CD4-positive, alpha-beta memory T cell (primary cell): ENCODE results near the gene SMTNL1. TPM values are rescaled to one million over a fixed set of nuclear protein-coding genes. Genes with fewer than 3 reads are reported as not detected.
A peak's percentile ranks its signal among the peaks of the same experiment; 100 is the strongest.

Experiments
- CTCF ChIA-PET: fragments of 350-600 bp; sonication (Branson Sonifier 250); formaldehyde crosslinking; loops from one replicate; lab custom pipeline; 2021; ENCODE audit warnings: inconsistent platforms; ENCODE audit not compliant: partially characterized antibody; lab: Charles Lee
- POLR2A ChIA-PET: fragments of 350-600 bp; sonication (Branson Sonifier 250); formaldehyde crosslinking; loops from one replicate; lab custom pipeline; 2021; ENCODE audit not compliant: partially characterized antibody; lab: Charles Lee
- DNase-seq, 5 donors: peaks; one replicate each; pipeline versions ENCODE4 v3.0.0 to v3.0.0-alpha.2; 2020 to 2022; ENCODE audit warnings: mixed read lengths in 1 of 5
- H3K27ac ChIP-seq: one replicate; pipeline ENCODE4 v1.7.0; 2013; ENCODE audit warnings: low read depth, low read length
- H3K27me3 ChIP-seq: 2 replicates; pipeline ENCODE4 v1.7.0; 2013; ENCODE audit warnings: mild to moderate bottlenecking, low read length, moderate library complexity; ENCODE audit not compliant: insufficient read depth
- H3K36me3 ChIP-seq: 2 replicates; pipeline ENCODE4 v1.7.0; 2013; ENCODE audit warnings: mild to moderate bottlenecking, low read length, moderate library complexity; ENCODE audit not compliant: insufficient read depth
- H3K4me1 ChIP-seq: 2 replicates; pipeline ENCODE4 v1.7.0; 2013; ENCODE audit warnings: mild to moderate bottlenecking, low read length, moderate library complexity; ENCODE audit not compliant: insufficient read depth
- H3K4me3 ChIP-seq, 2 donors: one replicate each; pipeline ENCODE4 v1.7.0; 2013; ENCODE audit warnings: low read length in 2 of 2, mild to moderate bottlenecking in 1 of 2
- H3K9me3 ChIP-seq, 2 donors: one replicate each; pipeline ENCODE4 v1.7.0; 2013; ENCODE audit warnings: low read length in 2 of 2, control low read depth in 1 of 2; ENCODE audit not compliant: control insufficient read depth in 1 of 2
- H3K27ac Mint-ChIP-seq, 7 donors: one replicate each; pipeline ENCODE4 v1.8.0; 2020 to 2021; ENCODE audit warnings: mixed read lengths in 7 of 7, mild to moderate bottlenecking in 6 of 7, inconsistent platforms in 3 of 7, moderate library complexity in 3 of 7
- H3K27me3 Mint-ChIP-seq, 2 donors: one replicate each; pipeline ENCODE4 v1.8.0; 2020 to 2021; ENCODE audit warnings: mixed read lengths in 2 of 2
- H3K36me3 Mint-ChIP-seq, 2 donors: one replicate each; pipeline ENCODE4 v1.8.0; 2020 to 2021; ENCODE audit warnings: mixed read lengths in 2 of 2, inconsistent platforms in 1 of 2, mild to moderate bottlenecking in 1 of 2
- H3K4me1 Mint-ChIP-seq, 4 donors: one replicate each; pipeline ENCODE4 v1.8.0; 2020 to 2021; ENCODE audit warnings: mixed read lengths in 4 of 4, mild to moderate bottlenecking in 1 of 4
- H3K4me3 Mint-ChIP-seq, 8 donors: one replicate each; pipeline ENCODE4 v1.8.0; 2020 to 2021; ENCODE audit warnings: mixed read lengths in 8 of 8, mild to moderate bottlenecking in 7 of 8, moderate library complexity in 6 of 8, inconsistent platforms in 3 of 8
- H3K9me3 Mint-ChIP-seq, 8 donors: one replicate each; pipeline ENCODE4 v1.8.0; 2020 to 2021; ENCODE audit warnings: mixed read lengths in 8 of 8, mild to moderate bottlenecking in 5 of 8, inconsistent platforms in 3 of 8, moderate library complexity in 1 of 8
- intact Hi-C: fragments of 100-400 bp; cut with micrococcal nuclease; formaldehyde crosslinking; loops from one replicate; pipeline ENCODE4 v1.15.1; 2023
- polyA plus RNA-seq, 2 donors: library from polyadenylated mRNA; unstranded; fragments of 300-500 nt; fragmentation: Illumina TruSeq; gene quantifications; one replicate each; pipeline ENCODE4 v1.2.3, GENCODE V29; 2021
- total RNA-seq, 2 experiments: library from RNA; stranded (reverse); gene quantifications; one replicate each; pipeline ENCODE4 v1.2.3, GENCODE V29; 2021

Gene SMTNL1
- total and polyA plus RNA-seq, 4 experiments from 2014 or later, result 0.55 TPM; not detected in 3

DNA sequence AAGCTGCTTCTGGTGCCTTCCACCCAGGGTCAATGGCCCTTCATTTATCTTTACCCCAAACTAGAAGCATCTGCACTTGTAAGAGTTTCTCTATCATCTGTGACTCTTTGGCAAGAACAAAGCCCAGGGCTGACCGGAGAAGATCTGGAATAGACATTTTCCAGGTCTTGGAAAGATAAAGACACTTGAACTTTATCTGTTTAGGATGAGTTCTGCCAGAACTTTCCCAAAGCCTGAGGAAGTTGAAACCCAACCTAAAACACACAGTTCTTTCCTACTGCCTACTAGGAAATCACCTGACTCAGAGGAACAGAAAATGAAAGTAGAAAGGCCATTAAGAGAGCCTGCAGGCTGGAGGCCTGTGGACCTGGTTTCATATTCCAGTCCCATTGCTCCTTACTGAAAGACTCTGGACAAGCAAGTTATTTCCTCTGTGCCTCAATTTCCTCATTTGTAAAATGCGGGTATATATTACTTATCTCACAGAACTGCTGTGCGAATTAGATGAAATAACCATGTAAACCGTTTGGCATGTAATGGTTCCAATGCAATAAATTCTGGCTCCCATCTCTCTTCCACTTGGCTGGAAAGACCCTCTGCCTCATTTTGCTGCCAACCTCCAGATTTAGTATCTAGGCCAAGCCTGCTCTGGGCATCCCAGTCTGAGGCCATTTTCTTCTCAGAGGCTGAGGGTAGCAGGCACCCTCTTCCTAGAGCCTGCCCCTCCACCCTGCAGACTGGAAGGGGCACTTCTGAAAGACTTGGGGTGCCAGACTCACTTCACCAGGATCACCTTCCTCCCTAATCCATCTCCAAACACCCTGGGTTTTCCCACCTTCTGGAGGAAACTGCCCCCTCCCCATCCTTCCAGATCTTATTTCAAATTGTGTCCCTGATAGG, 28.9 kb downstream of the SMTNL1 start:
- intact Hi-C loops, result loop anchor here (1.0 to 5.0 kb wide), 3 partner anchors 36 to 1011 kb away; partner anchors contain the start of genes LPXN, TIMM10 and ZFP91
- H3K4me1 ChIP-seq, result peaks cover 48% of the 10 kb centered on the region
- CTCF ChIA-PET, result interaction anchor here (1.0 to 6.0 kb wide), 7 partner anchors 19 to 234 kb away, joined by 3 to 181 read pairs (median 7); partner anchors contain the start of gene SERPING1

DNA sequence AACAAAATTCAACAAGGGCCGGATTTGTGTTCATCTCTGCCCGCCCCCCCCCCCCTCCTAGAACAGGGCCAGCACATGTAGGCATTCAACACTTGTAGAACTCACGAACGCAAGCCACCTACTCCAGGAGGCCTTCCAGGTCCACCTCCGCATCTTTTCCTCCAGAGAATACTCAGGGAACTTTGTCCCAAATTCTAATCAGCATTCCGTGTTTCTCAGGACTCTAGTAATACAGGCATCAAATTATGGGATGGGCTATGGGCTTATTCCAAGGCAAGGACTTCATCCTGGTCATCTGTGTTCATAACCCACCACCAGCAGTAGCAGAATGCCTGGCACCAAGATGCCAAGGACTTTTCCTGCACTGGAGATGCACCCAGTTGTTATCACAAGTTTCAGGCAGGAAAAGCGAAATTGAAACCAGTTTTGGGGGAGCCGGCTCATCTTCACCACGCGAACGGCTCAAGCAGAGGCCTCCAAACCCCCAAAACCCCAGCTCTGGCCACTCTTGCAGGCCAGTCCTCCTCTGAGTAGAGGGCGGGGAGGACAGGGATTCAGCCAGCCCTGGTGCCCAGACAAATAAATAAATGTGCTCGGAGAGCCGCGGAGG, 29.6 kb downstream of the SMTNL1 start:
- ChIA-PET CTCF (interaction anchor here (0.7 to 6.0 kb wide), 21 partner anchors 8 to 1010 kb away, joined by 3 to 181 read pairs (median 8); partner anchors contain the start of genes TIMM10, TMX2 and YPEL4), POLR2A (interaction anchor here (1.0 to 2.9 kb wide), 12 partner anchors 36 to 1011 kb away, joined by 4 to 20 read pairs (median 8); partner anchors contain the start of genes MED19, SELENOH, SLC43A1 and SLC43A3)
- Mint-ChIP-seq H3K27me3 (no peaks in the 10 kb centered on the region), H3K36me3 (peaks cover 5 to 38% of the 10 kb centered on the region in 2 donors), H3K4me1 (peaks cover 29 to 72% (median 47%) of the 10 kb centered on the region in 4 donors), H3K27ac (peak overlapping the region; percentile 91 to 98 (median 96)), H3K9me3 (no peaks in the 10 kb centered on the region), H3K4me3 (peak overlapping the region; percentile 91 to 100 (median 96))
- H3K36me3 ChIP-seq, result no peaks in the 10 kb centered on the region
- H3K27ac ChIP-seq, result peak overlapping the region; percentile 93
- peak overlapping the region; percentile 72 to 81 for H3K4me3 ChIP-seq
- peak; percentile 36 to 64 (median 48) for DNase-seq
- H3K9me3 ChIP-seq, result no peaks in the 10 kb centered on the region
- peaks cover 42% of the 10 kb centered on the region for H3K4me1 ChIP-seq
- H3K27me3 ChIP-seq, result no peaks in the 10 kb centered on the region
- intact Hi-C loops, result loop anchor here (1.0 to 5.0 kb wide), 5 partner anchors 37 to 1010 kb away; partner anchors contain the start of genes LPXN, MED19, TIMM10 and TMX2

More for the DNA sequence above, 28.9 kb downstream of the SMTNL1 start:
- H3K36me3 Mint-ChIP-seq, result peaks cover 13 to 44% of the 10 kb centered on the region in 2 donors
- H3K36me3 ChIP-seq, result peaks cover 3% of the 10 kb centered on the region
- peak overlapping the region; percentile 91 to 100 (median 96) for H3K4me3 Mint-ChIP-seq
- peaks cover 31 to 73% (median 50%) of the 10 kb centered on the region in 4 donors for H3K4me1 Mint-ChIP-seq
- H3K27me3 ChIP-seq, result no peaks in the 10 kb centered on the region
- peaks cover 0 to 1% (median 0%) of the 10 kb centered on the region in 8 donors for H3K9me3 Mint-ChIP-seq
- POLR2A ChIA-PET, result interaction anchor here (1.6 to 2.9 kb wide), 4 partner anchors 74 to 240 kb away, joined by 6 to 20 read pairs (median 10); partner anchors contain the start of gene SSRP1
- no peaks in the 10 kb centered on the region for H3K27me3 Mint-ChIP-seq
- no peaks in the 10 kb centered on the region for H3K9me3 ChIP-seq
- H3K27ac ChIP-seq, result peak overlapping the region; percentile 93
- peak; percentile 38 to 58 (median 49) for DNase-seq
- H3K27ac Mint-ChIP-seq, result peak overlapping the region; percentile 91 to 98 (median 96)
- peak overlapping the region; percentile 72 to 81 for H3K4me3 ChIP-seq

DNA sequence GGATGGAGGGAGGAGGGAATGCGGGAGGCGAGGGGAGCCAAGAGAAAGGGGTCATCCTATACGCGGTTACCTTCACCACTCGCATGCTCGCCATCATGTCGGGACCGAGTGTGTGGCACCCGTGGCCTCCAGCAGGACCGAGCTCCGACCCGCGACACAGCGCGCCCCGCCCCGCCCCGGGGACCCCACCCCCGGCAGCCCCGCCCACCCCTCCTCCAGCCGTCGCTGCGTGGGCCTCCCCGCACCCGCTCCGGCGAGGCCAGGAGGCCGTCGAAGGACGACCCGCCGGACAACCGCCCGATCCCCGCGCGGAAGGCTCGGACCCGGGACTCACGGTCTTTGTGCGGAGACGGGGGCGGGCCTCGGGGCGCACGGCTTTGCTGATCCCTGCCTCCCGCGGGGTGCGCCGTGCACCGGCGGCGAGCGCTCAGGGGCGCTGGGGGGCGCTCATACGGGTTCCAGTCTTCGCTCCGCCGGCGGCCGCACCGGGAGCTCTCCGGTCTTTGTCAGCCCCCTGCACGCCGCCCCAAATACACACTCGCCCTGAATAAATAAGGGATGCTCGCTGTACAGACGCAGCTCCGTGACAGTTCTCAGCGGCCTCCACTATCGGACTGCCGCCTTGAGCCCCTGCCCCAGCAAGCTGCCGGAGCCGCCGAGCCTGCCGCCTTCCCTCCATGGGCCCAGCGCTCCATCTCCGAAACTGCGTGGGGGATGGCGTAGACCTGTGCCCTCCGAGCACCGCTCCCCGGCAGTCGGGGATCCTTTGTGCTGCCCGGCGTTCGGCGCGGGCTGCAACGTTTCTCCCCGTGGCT, 30.3 kb downstream of the SMTNL1 start, which contains the start of gene UBE2L6:
UBE2L6 (minus strand) TSS at position 158 of the 815 bp plus-strand sequence; CDS start at position 97, 61 bp downstream.
- H3K27me3 ChIP-seq, result no peaks in the 10 kb centered on the region
- peak within 1 kb of the TSS; percentile 93 for H3K27ac ChIP-seq
- peaks cover 34% of the 10 kb centered on the region for H3K4me1 ChIP-seq
- H3K9me3 ChIP-seq, result no peaks in the 10 kb centered on the region
- Mint-ChIP-seq H3K36me3 (peaks cover 4 to 35% of the 10 kb centered on the region in 2 donors), H3K27me3 (no peaks in the 10 kb centered on the region), H3K4me1 (peaks cover 27 to 65% (median 42%) of the 10 kb centered on the region in 4 donors), H3K4me3 (peak within 1 kb of the TSS; percentile 94 to 100 (median 99)), H3K9me3 (no peaks in the 10 kb centered on the region), H3K27ac (peak within 1 kb of the TSS; percentile 97 to 99 (median 98))
- H3K4me3 ChIP-seq, result peak within 1 kb of the TSS; percentile 72 to 81
- intact Hi-C loops, result loop anchor here (1.0 to 5.0 kb wide), 8 partner anchors 74 to 1010 kb away; partner anchors contain the start of genes LPXN, MED19, SELENOH and TMX2
- H3K36me3 ChIP-seq, result no peaks in the 10 kb centered on the region
- peak; percentile 59 to 86 (median 66) for DNase-seq
- ChIA-PET CTCF (interaction anchor here (0.7 to 6.0 kb wide), 42 partner anchors 9 to 1009 kb away, joined by 3 to 181 read pairs (median 4); partner anchors contain the start of genes SELENOH, SLC43A1, TIMM10 and TMX2), POLR2A (interaction anchor here (0.6 to 2.9 kb wide), 21 partner anchors 9 to 1010 kb away, joined by 3 to 20 read pairs (median 5); partner anchors contain the start of genes MED19, SELENOH, SLC43A1 and SLC43A3)

DNA sequence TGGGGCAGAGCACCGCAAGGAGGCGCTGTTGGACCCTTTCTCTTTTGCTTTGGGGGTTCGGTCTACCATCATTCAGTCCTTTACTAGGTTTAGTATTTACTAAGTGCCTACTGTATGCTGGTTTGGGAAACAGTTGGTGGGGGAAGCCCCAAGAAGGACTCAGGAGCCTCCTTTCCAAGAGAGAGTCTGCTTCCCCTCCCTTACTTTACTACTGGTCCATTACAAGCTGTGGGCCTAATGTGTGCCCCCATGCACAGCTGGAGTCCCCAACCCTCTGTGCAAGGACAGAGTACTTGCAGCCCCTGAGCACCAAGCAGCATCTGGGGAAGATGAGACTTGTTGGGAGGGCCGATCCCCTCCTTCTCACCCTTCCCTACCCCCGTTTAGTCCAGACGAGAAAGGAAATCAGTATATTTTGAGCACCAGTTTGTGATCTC, 31.0 kb downstream of the SMTNL1 start:
- Histone ChIP-seq H3K36me3 (no peaks in the 10 kb centered on the region), H3K9me3 (no peaks in the 10 kb centered on the region), H3K27ac (peak overlapping the region; percentile 93), H3K4me1 (peaks cover 28% of the 10 kb centered on the region), H3K4me3 (peak overlapping the region; percentile 67 to 81), H3K27me3 (no peaks in the 10 kb centered on the region)
- Mint-ChIP-seq H3K27me3 (no peaks in the 10 kb centered on the region), H3K4me1 (peaks cover 25 to 59% (median 38%) of the 10 kb centered on the region in 4 donors), H3K27ac (peak overlapping the region; percentile 95 to 99 (median 98)), H3K4me3 (peak overlapping the region; percentile 94 to 100 (median 99)), H3K36me3 (peaks cover 4 to 33% of the 10 kb centered on the region in 2 donors), H3K9me3 (no peaks in the 10 kb centered on the region)
- CTCF ChIA-PET, result interaction anchor here (0.7 to 6.0 kb wide), 44 partner anchors 10 to 1009 kb away, joined by 3 to 181 read pairs (median 4); partner anchors contain the start of genes SELENOH, SLC43A1, TIMM10 and TMX2
- POLR2A ChIA-PET, result interaction anchor here (0.6 to 2.9 kb wide), 20 partner anchors 10 to 1005 kb away, joined by 3 to 20 read pairs (median 5); partner anchors contain the start of genes MED19, SELENOH, SLC43A1 and SLC43A3
- DNase-seq, result peak in 4 of 5 donors; percentile 85 to 88 (median 86)
- intact Hi-C loops, result loop anchor here (1.0 to 5.0 kb wide), 6 partner anchors 73 to 1009 kb away; partner anchors contain the start of genes LPXN, SELENOH and ZFP91

DNA sequence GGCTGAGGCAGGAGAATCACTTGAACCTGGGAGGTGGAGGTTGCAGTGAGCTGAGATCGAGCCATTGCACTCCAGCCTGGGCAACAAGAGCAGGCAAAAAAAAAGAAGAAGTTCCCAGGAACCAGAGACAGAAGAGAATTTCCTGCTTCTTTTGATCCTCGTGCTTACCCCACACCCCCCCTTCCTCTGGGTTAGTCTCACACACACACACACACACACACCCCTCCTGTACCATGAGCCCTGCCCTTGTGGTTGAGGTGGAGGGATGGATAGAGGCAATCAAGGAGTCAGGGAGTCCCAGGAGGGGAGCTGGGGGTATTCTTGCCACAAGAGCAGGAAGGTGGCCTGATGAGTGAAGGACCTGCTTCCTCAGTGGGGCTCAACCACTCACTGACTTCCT, 34.2 kb downstream of the SMTNL1 start:
- H3K9me3 ChIP-seq, result no peaks in the 10 kb centered on the region
- CTCF ChIA-PET, result interaction anchor here (1.1 to 6.0 kb wide), 6 partner anchors 39 to 953 kb away, joined by 3 to 181 read pairs (median 14); no protein-coding TSS in a partner anchor
- H3K27me3 ChIP-seq, result no peaks in the 10 kb centered on the region
- Mint-ChIP-seq H3K27ac (peak overlapping the region in 3 of 7 donors; percentile 13 to 42 (median 18)), H3K36me3 (peaks cover 0 to 11% of the 10 kb centered on the region in 2 donors), H3K27me3 (peaks cover 4 to 6% of the 10 kb centered on the region in 2 donors), H3K4me3 (no peak overlapping the region), H3K9me3 (no peaks in the 10 kb centered on the region), H3K4me1 (peaks cover 3 to 26% (median 13%) of the 10 kb centered on the region in 4 donors)
- H3K27ac ChIP-seq, result no peak overlapping the region
- POLR2A ChIA-PET, result no interaction called here
- H3K4me3 ChIP-seq, result no peak overlapping the region
- H3K4me1 ChIP-seq, result peaks cover 6% of the 10 kb centered on the region
- H3K36me3 ChIP-seq, result no peaks in the 10 kb centered on the region
- intact Hi-C loops, result no loop called here
- DNase-seq, result no peak
